Colonic mucosa (tissue), 4 donors: ENCODE data around the gene AEBP1. TPM values are rescaled to one million over a fixed set of nuclear protein-coding genes. Genes with fewer than 3 reads are reported as not detected.

Experiments used
- DNase-seq: peaks from one replicate; pipeline ENCODE4 v3.0.0-alpha.2; 2020
- H3K27ac ChIP-seq: fragments of 200-600 bp; one replicate; pipeline ENCODE4 v1.8.0; 2021
- H3K27me3 ChIP-seq: fragments of 200-600 bp; one replicate; pipeline ENCODE4 v1.8.0; 2021
- H3K36me3 ChIP-seq: fragments of 200-600 bp; one replicate; pipeline ENCODE4 v1.8.0; 2021
- H3K4me1 ChIP-seq: fragments of 200-600 bp; one replicate; pipeline ENCODE4 v1.8.0; 2021; ENCODE audit warnings: mild to moderate bottlenecking
- H3K4me3 ChIP-seq: fragments of 200-600 bp; one replicate; pipeline ENCODE4 v1.8.0; 2021
- H3K9ac ChIP-seq, 2 donors: one replicate each; pipeline ENCODE4 v1.7.0; 2013; ENCODE audit warnings: control low read depth in 2 of 2, low read depth in 2 of 2, low read length in 2 of 2
- H3K9me3 ChIP-seq: fragments of 200-600 bp; one replicate; pipeline ENCODE4 v1.8.0; 2021
- CTCF ChIP-seq: fragments of 200-600 bp; IDR thresholded peaks from one replicate; pipeline ENCODE4 v1.8.0; 2022; ENCODE audit warnings: antibody characterized with exemption, mild to moderate bottlenecking
- intact Hi-C: fragments of 100-400 bp; cut with DNase I; formaldehyde crosslinking; loops from one replicate; pipeline ENCODE4 v1.14.1; 2022
- total RNA-seq, 2 donors: library from RNA; stranded (reverse); fragmentation: NEBNext Ultra II Directional in 1 of 2; extraction: Animal tissue kit (Norgen Biotek cat#: 25700) in 1 of 2; gene quantifications; one replicate each; pipeline ENCODE4 v1.2.1, GENCODE V29; 2021
- donor health status: healthy.
- donor health status: DM: no; HTN: no; CAD: no.
- donor health status: DM: no; HTN: no; CAD: no.

AEBP1 gene
- total RNA-seq, 2 donors from 2014 or later: 21.4 to 30.4 TPM

- no peak for DNase-seq
- no peaks in the 10 kb centered on the region for H3K4me1 ChIP-seq
- no peak for TF ChIP-seq CTCF
- no peak within 1 kb of the TSS for H3K9ac ChIP-seq
- H3K4me3 ChIP-seq: no peak within 1 kb of the TSS
- no peaks in the 10 kb centered on the region for H3K36me3 ChIP-seq
- intact Hi-C loops: no loop called here
- H3K9me3 ChIP-seq: no peaks in the 10 kb centered on the region
- no peaks in the 10 kb centered on the region for H3K27me3 ChIP-seq
- no peak within 1 kb of the TSS for H3K27ac ChIP-seq
Observed at GRCh38 chr7:44065431-44066110, 38.6 kb upstream of the AEBP1 start, which contains the start of gene PGAM2. Gene PGAM2 (minus strand): TSS chr7:44065567. CDS start chr7:44065529, 38 bp downstream.

GRCh38 chr7:44066111-44066460, 38.1 kb upstream of the AEBP1 start:
- H3K4me3 ChIP-seq: no peak overlapping the region
- H3K4me1 ChIP-seq: no peaks in the 10 kb centered on the region
- no peaks in the 10 kb centered on the region for H3K36me3 ChIP-seq
- H3K9me3 ChIP-seq: no peaks in the 10 kb centered on the region
- H3K27ac ChIP-seq: no peak overlapping the region
- no peak for DNase-seq
- no peaks in the 10 kb centered on the region for H3K27me3 ChIP-seq
- no peak for TF ChIP-seq CTCF
- no peak overlapping the region for H3K9ac ChIP-seq
- intact Hi-C loops: no loop called here

- no peaks in the 10 kb centered on the region for H3K9me3 ChIP-seq
- intact Hi-C loops: no loop called here
- H3K27me3 ChIP-seq: no peaks in the 10 kb centered on the region
- no peak overlapping the region for H3K4me3 ChIP-seq
- H3K4me1 ChIP-seq: peaks cover 2% of the 10 kb centered on the region
- no peak overlapping the region for H3K27ac ChIP-seq
- no peak overlapping the region for H3K9ac ChIP-seq
- no peak for TF ChIP-seq CTCF
- DNase-seq: no peak
- H3K36me3 ChIP-seq: no peaks in the 10 kb centered on the region
Observed at GRCh38 chr7:44066494-44067063, 37.6 kb upstream of the AEBP1 start.

GRCh38 chr7:44067064-44067951, 36.8 kb upstream of the AEBP1 start:
- H3K36me3 ChIP-seq: no peaks in the 10 kb centered on the region
- H3K4me1 ChIP-seq: peaks cover 9% of the 10 kb centered on the region
- no peak for DNase-seq
- no peak overlapping the region for H3K9ac ChIP-seq
- H3K4me3 ChIP-seq: no peak overlapping the region
- intact Hi-C loops: no loop called here
- no peak for TF ChIP-seq CTCF
- no peaks in the 10 kb centered on the region for H3K27me3 ChIP-seq
- no peaks in the 10 kb centered on the region for H3K9me3 ChIP-seq
- no peak overlapping the region for H3K27ac ChIP-seq

- DNase-seq: no peak
- no peaks in the 10 kb centered on the region for H3K27me3 ChIP-seq
- no peaks in the 10 kb centered on the region for H3K9me3 ChIP-seq
- peaks cover 17% of the 10 kb centered on the region for H3K4me1 ChIP-seq
- no peaks in the 10 kb centered on the region for H3K36me3 ChIP-seq
- no peak for TF ChIP-seq CTCF
- no peak overlapping the region for H3K27ac ChIP-seq
- no peak overlapping the region for H3K4me3 ChIP-seq
- no peak overlapping the region for H3K9ac ChIP-seq
- intact Hi-C loops: no loop called here
Observed at GRCh38 chr7:44068054-44068453, 36.1 kb upstream of the AEBP1 start.
